Choroid plexus epithelial cell (primary cell): ENCODE measurements around the gene KLHL29.
"Not testable (repeated sequence)": the region's sequence is repeated elsewhere in the genome, so short reads cannot be mapped to it uniquely, and the experiment has no call there.

Experiments
- DNase-seq: peaks from one replicate; pipeline ENCODE4 v3.0.0-alpha.2; 2010; ENCODE audit warnings: low read depth
- H3K4me3 ChIP-seq: 2 replicates; pipeline ENCODE4 v1.5.1; 2011; ENCODE audit warnings: low read depth, mild to moderate bottlenecking, control low read depth, low read length, moderate library complexity
- TF ChIP-seq, protein P1 (sequence below): conservative IDR thresholded peaks from 2 replicates; pipeline ENCODE4 v1.5.1; 2011; ENCODE audit warnings: low read depth, mild to moderate bottlenecking, control low read depth, inconsistent platforms, low read length, moderate library complexity

The KLHL29 gene

DNA sequence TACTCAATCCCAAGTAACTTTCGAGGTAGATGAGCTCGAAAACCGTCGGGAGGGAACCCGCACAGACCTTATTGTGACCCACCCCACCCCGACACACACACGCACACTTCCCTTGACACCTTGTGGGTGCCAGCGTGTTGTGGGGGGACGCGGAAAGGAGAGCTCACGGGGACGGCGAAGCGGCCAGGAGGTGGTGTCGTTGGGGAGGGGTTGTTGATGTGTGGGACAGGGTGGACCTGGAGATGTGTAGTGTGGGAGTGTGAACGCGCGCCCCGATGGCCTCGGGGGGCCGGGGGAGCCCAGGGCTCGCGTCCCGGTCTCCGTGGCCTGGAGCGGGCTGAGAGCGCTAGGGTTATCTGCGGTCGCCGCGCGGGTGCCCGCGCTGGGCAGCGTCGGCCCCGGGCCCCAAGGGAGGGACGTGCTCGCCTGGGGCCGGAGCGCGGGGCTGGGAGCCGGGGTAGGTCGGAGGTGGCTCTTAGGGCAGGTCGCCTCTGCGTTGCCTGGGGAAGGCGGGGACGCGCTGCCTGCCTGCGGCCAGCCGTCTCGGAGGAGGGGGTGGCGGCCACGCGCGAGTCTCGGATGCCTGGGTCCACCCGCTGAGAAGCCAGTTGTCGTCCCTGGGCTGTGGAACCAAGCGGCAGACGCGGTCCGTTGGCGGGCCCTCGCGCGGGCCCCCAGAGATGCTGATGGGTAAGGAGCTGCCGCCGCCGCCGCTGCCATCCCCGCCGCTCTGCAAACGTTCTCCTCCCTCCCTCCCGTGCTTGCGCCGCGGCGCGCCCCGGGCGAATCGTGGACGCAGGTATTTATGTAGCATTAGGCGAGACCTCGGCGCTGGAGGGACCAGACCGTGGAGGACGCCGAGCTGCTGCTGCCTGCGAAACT, 1.6 kb downstream of the KLHL29 start:
- DNase-seq = peak; percentile 25
- peak overlapping the region; percentile 66 for H3K4me3 ChIP-seq

DNA sequence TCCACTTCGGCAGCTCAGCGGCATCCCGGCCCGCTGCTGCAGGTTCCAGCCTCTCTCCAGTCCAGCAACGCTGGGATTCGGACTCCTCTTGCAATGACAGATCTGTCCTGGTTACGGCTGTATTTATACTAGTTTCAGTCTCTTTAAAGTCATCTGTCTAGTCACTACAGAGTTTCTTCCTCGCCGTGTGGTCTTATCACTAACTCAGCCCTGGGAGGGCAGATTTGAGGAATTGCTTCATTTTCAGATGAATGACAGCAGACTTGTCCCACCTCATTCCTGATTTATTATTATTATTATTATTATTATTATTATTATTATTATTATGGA, 2.2 kb downstream of the KLHL29 start:
- TF ChIP-seq, protein P1, sequence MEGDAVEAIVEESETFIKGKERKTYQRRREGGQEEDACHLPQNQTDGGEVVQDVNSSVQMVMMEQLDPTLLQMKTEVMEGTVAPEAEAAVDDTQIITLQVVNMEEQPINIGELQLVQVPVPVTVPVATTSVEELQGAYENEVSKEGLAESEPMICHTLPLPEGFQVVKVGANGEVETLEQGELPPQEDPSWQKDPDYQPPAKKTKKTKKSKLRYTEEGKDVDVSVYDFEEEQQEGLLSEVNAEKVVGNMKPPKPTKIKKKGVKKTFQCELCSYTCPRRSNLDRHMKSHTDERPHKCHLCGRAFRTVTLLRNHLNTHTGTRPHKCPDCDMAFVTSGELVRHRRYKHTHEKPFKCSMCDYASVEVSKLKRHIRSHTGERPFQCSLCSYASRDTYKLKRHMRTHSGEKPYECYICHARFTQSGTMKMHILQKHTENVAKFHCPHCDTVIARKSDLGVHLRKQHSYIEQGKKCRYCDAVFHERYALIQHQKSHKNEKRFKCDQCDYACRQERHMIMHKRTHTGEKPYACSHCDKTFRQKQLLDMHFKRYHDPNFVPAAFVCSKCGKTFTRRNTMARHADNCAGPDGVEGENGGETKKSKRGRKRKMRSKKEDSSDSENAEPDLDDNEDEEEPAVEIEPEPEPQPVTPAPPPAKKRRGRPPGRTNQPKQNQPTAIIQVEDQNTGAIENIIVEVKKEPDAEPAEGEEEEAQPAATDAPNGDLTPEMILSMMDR = no peak
- no peak for DNase-seq
- peak overlapping the region; percentile 66 for H3K4me3 ChIP-seq

More for the DNA sequence above, 1.6 kb downstream of the KLHL29 start:
- TF ChIP-seq, protein P1 = peak; percentile 18

DNA sequence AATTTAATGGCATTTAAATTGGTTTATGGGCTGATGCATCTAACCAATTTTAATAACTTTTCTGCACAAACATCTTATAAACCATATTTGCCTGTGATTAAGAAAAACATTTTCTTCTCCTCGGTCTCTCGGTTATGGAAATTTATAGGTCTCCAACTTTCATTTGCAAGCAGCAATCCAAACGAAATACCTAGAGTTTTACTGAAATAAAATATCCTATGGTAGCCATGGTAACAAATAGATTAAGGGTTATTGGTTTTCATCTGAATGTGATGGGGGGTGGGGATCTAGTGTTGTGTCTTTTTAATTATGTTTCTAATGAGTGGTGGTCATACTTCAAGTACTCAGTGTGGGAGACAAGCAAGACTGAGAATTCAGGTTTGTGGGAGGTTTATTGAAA, 2.9 kb downstream of the KLHL29 start:
- TF ChIP-seq, protein P1 = no peak
- no peak for DNase-seq
- H3K4me3 ChIP-seq = no peak overlapping the region

DNA sequence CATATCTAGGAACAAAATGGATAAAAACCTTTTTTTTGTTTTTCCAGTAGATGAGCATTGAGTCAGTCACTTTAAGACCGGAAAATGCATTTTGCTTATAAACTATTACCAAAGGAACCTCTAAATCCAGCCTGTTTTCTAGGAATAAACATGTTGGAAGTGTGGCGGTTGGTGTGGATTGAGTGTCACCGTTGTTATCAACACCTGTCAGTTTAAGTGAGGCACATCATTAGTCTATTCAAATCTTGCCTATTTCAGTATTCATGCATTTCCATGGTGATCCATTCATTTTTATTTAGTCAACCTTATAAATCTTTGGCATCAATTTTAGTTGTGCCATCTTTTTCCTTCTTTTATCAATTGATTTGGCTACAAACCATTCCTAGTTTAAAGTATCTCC, 3.3 kb downstream of the KLHL29 start:
- TF ChIP-seq, protein P1 = no peak
- H3K4me3 ChIP-seq = no peak overlapping the region
- no peak for DNase-seq

DNA sequence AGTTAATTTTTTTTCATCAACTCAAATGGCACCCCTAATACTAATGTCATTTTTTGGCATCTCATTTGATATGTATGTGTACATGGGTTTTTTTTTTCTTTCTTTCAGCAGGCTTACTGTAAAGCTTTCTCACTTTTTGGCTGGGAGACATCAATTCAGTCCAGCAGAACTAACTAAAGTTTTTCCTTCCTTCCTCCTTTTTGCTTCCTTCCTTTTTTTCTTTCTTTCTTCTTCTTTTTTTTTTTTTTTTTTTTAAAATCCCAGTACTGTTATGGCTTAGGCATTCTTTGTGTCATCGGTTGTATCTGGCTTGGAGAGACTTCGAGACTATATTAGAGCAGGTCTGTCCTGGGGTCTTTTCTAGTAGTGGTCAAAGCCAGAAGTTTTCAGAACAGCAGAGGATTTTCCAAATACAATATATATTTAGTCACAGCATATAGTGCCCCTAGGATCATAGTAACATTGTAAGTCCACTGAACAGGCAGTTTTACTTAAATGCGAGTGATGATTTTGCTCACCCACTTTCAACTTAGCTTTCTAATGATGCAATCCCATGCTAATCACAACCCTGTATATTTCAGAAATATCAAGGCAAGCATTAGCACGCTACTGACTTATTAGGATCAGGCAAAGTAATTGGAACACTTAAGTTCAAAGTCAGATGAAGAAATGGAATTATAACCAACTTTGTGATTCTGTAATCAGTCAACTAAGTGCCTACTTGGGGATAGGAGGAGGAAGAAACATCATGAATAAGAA, 4.0 kb downstream of the KLHL29 start:
- no peak for DNase-seq
- TF ChIP-seq, protein P1 = no peak
- no peak overlapping the region for H3K4me3 ChIP-seq

DNA sequence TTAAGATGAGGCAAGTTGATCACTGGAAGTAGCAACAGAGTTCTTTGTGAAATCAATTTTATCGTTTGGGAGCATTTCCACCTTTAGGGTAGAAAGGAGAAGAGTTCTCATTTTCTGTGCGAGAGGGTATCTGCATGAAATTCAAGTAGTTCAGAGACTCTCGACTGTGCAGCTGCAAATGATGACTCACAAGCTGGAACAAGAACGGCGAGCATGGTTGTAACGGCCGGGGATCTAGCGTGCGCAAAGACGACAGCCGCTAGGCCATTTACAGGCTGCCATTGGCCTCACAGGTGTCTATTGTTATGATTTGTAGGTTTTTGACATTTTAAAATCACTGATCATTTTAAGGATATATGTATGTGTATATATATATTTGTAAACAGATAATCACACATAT, 5.2 kb downstream of the KLHL29 start:
- TF ChIP-seq, protein P1 = no peak
- H3K4me3 ChIP-seq = no peak overlapping the region
- DNase-seq = no peak

DNA sequence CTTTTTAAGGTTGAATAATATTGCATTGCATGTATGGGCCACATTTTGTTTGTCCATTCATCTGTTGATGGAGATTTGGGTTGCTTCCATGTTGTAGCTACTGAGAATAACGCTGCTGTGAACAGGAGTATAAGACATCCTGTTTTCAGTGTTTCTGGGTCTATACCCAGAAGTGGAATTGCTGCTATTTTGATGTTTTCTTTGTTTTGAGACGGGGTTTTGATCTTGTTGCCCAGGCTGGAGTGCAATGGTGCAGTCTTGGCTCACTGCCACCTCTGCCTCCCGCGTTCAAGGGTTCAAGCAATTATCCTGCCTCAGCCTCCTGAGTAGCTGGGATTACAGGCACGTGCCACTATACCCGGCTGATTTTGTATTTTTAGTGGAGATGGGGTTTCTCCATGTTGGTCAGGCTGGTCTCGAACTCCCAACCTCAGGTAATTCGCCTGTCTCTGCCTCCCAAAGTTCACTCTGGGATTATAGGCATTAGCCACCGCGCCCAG, 6.3 kb downstream of the KLHL29 start:
- H3K4me3 ChIP-seq, DNase-seq: not testable (repeated sequence)
